GM12878 (cell line): ENCODE measurements around the gene TXN2.
A peak's percentile ranks its signal among the peaks of the same experiment; 100 is the strongest.

Experiments
- BRCA1 ChIP-seq: IDR thresholded peaks from 2 replicates; pipeline ENCODE4 v1.6.1; 2011; ENCODE audit warnings: low read depth, low read length, improper control_type of control experiment
- CTCF ChIP-seq, 3 experiments: IDR thresholded peaks in 2 of 3; conservative IDR thresholded peaks in 1 of 3; 2 replicates each; pipeline ENCODE4 v1.5.1; 2011; ENCODE audit warnings: low read depth in 3 of 3, low read length in 3 of 3, mild to moderate bottlenecking in 3 of 3, control low read depth in 2 of 3, moderate library complexity in 2 of 3, inconsistent platforms in 1 of 3, mixed read lengths in 1 of 3; ENCODE audit not compliant: control insufficient read depth in 2 of 3, insufficient read depth in 1 of 3; ENCODE audit errors: extremely low read depth in 1 of 3
- EZH2 ChIP-seq: IDR thresholded peaks from 2 replicates; pipeline ENCODE4 v1.6.1; 2012; ENCODE audit warnings: low read depth, mild to moderate bottlenecking, control low read depth, inconsistent platforms, low read length, borderline replicate concordance; ENCODE audit not compliant: control insufficient read depth
- FOXM1 ChIP-seq: IDR thresholded peaks from 2 replicates; pipeline ENCODE4 v1.6.1; 2012; ENCODE audit warnings: low read depth, mild to moderate bottlenecking, inconsistent platforms, low read length, moderate library complexity
- HDAC6 ChIP-seq: fragments of 200-600 bp; sonication (generic); IDR thresholded peaks from one replicate; pipeline ENCODE4 v1.8.0; 2017; ENCODE audit warnings: antibody characterized with exemption; ENCODE audit not compliant: unreplicated experiment
- NFYA ChIP-seq: IDR thresholded peaks from 2 replicates; pipeline ENCODE4 v1.6.1; 2011; ENCODE audit warnings: low read depth, mild to moderate bottlenecking, low read length, improper control_type of control experiment, borderline replicate concordance
- PRDM15 ChIP-seq: fragments of 450-650 bp; formaldehyde crosslinking; IDR thresholded peaks from 2 replicates; pipeline ENCODE4 v1.4.0; 2020; ENCODE audit warnings: mild to moderate bottlenecking, moderate library complexity
- REST ChIP-seq: IDR thresholded peaks from 2 replicates; pipeline ENCODE4 v1.6.1; 2012; ENCODE audit warnings: mild to moderate bottlenecking, low read depth, low read length
- RFX5 ChIP-seq: IDR thresholded peaks from 2 replicates; pipeline ENCODE4 v1.6.1; 2011; ENCODE audit warnings: low read depth, low read length, improper control_type of control experiment
- SIX5 ChIP-seq: IDR thresholded peaks from 2 replicates; pipeline ENCODE4 v1.6.1; 2011; ENCODE audit warnings: mild to moderate bottlenecking, low read depth, low read length, moderate library complexity; ENCODE audit not compliant: severe bottlenecking
- USF2 ChIP-seq: IDR thresholded peaks from 2 replicates; pipeline ENCODE4 v1.6.1; 2011; ENCODE audit warnings: low read depth, low read length, improper control_type of control experiment, borderline replicate concordance
- ZNF24 ChIP-seq: fragments of 450-650 bp; IDR thresholded peaks from 2 replicates; pipeline ENCODE4 v1.6.1; 2017; ENCODE audit warnings: antibody characterized with exemption, mild to moderate bottlenecking
- ZNF622 ChIP-seq: fragments of 450-650 bp; IDR thresholded peaks from 2 replicates; pipeline ENCODE4 v1.6.1; 2017; ENCODE audit warnings: mild to moderate bottlenecking, inconsistent platforms

- no peak for TF ChIP-seq USF2
- no peak for TF ChIP-seq ZNF622
- TF ChIP-seq CTCF (IDR thresholded peaks at IDR 0.05 in 2 of 3, conservative IDR thresholded peaks at IDR 0.05 in 1 of 3; ENCODE audit: control insufficient read depth in 2 of 3, extremely low read depth in 1 of 3, insufficient read depth in 1 of 3, low read depth in 3 of 3, low read length in 3 of 3): no peak
- TF ChIP-seq HDAC6: no peak
- TF ChIP-seq REST: no peak
- no peak for TF ChIP-seq BRCA1
- no peak for TF ChIP-seq ZNF24
- TF ChIP-seq SIX5: peak; percentile 51
- no peak for TF ChIP-seq PRDM15 (CRISPR knock-in tag)
- no peak for TF ChIP-seq RFX5
- no peak for TF ChIP-seq EZH2
- no peak for TF ChIP-seq FOXM1
- TF ChIP-seq NFYA: no peak
These were observed 473 bp downstream of the TXN2 start for GRCh38 chr22:36480941-36481392.
